DND-41 (cell line): ENCODE measurements around the gene AP3D1.

Experiments
- ATAC-seq: fragments of 200-7000 bp; cut with Tn5 transposase; 3 replicates; pipeline ENCODE4 v1.9.1; 2021; ENCODE audit warnings: low read depth; ENCODE audit not compliant: insufficient read depth
- DNase-seq: peaks from one replicate; pipeline ENCODE4 v3.0.0-alpha.2; 2020
- H2AFZ ChIP-seq: 2 replicates; pipeline ENCODE4 v1.6.0; 2012; ENCODE audit warnings: low read depth, low read length
- H3K27ac ChIP-seq: 2 replicates; pipeline ENCODE4 v1.5.1; 2012; ENCODE audit warnings: low read length, inconsistent platforms
- H3K27me3 ChIP-seq: fragments of 200-600 bp; sonication (generic); 2 replicates; pipeline ENCODE4 v1.6.0; 2012; ENCODE audit warnings: low read length, mild to moderate bottlenecking, inconsistent platforms; ENCODE audit not compliant: insufficient read depth, poor library complexity
- H3K36me3 ChIP-seq: 2 replicates; pipeline ENCODE4 v1.5.1; 2012; ENCODE audit warnings: low read length, inconsistent platforms; ENCODE audit not compliant: insufficient read depth
- H3K4me1 ChIP-seq: 2 replicates; pipeline ENCODE4 v1.5.1; 2012; ENCODE audit warnings: mild to moderate bottlenecking, low read length; ENCODE audit not compliant: insufficient read depth
- H3K4me2 ChIP-seq: 2 replicates; pipeline ENCODE4 v1.6.0; 2012; ENCODE audit warnings: mild to moderate bottlenecking, moderate library complexity, low read length, inconsistent platforms; ENCODE audit not compliant: insufficient read depth
- H3K4me3 ChIP-seq, 2 experiments: fragments of 200-600 bp in 1 of 2; shearing (Covaris generic) in 1 of 2; 2 replicates each; pipeline ENCODE4 v1.5.1; 2012 to 2016; ENCODE audit warnings: inconsistent platforms in 2 of 2, low read length in 2 of 2, mild to moderate bottlenecking in 2 of 2, low read depth in 1 of 2, moderate library complexity in 1 of 2
- H3K79me2 ChIP-seq: 2 replicates; pipeline ENCODE4 v1.6.0; 2012; ENCODE audit warnings: low read length, inconsistent platforms; ENCODE audit not compliant: insufficient read depth
- H3K9ac ChIP-seq: 2 replicates; pipeline ENCODE4 v1.6.0; 2012; ENCODE audit warnings: low read depth, mild to moderate bottlenecking, inconsistent platforms, low read length, moderate library complexity
- H3K9me3 ChIP-seq: 2 replicates; pipeline ENCODE4 v1.5.1; 2012; ENCODE audit warnings: low read length, moderate library complexity, mild to moderate bottlenecking, inconsistent platforms; ENCODE audit not compliant: insufficient read depth, severe bottlenecking
- H4K20me1 ChIP-seq: 2 replicates; pipeline ENCODE4 v1.6.0; 2012; ENCODE audit warnings: low read length; ENCODE audit not compliant: insufficient read depth
- CTCF ChIP-seq: IDR thresholded peaks from 2 replicates; pipeline ENCODE4 v1.5.1; 2012; ENCODE audit warnings: borderline replicate concordance, low read length, moderate library complexity, mild to moderate bottlenecking; ENCODE audit not compliant: poor library complexity, severe bottlenecking; ENCODE audit errors: extremely low read depth
- EZH2 ChIP-seq: IDR thresholded peaks from 3 replicates; pipeline ENCODE4 v1.6.1; 2012; ENCODE audit warnings: borderline replicate concordance, low read depth, mild to moderate bottlenecking, moderate library complexity, low read length, inconsistent platforms; ENCODE audit not compliant: severe bottlenecking

AP3D1 gene

GRCh38 chr19:2192862-2193261 lies 41.5 kb upstream of the AP3D1 start:
- DNase-seq = no peak
- Histone ChIP-seq H3K4me1 (no peaks in the 10 kb centered on the region), H3K9me3 (no peaks in the 10 kb centered on the region), H2AFZ (no peak overlapping the region), H3K79me2 (peaks cover 92% of the 10 kb centered on the region), H3K36me3 (peaks cover 97% of the 10 kb centered on the region), H3K4me2 (no peak overlapping the region), H4K20me1 (peaks cover 87% of the 10 kb centered on the region), H3K9ac (no peak overlapping the region), H3K27me3 (no peaks in the 10 kb centered on the region), H3K4me3 (no peak overlapping the region), H3K27ac (no peak overlapping the region)
- no peak for ATAC-seq
- TF ChIP-seq EZH2 (no peak), CTCF (no peak)

DNA sequence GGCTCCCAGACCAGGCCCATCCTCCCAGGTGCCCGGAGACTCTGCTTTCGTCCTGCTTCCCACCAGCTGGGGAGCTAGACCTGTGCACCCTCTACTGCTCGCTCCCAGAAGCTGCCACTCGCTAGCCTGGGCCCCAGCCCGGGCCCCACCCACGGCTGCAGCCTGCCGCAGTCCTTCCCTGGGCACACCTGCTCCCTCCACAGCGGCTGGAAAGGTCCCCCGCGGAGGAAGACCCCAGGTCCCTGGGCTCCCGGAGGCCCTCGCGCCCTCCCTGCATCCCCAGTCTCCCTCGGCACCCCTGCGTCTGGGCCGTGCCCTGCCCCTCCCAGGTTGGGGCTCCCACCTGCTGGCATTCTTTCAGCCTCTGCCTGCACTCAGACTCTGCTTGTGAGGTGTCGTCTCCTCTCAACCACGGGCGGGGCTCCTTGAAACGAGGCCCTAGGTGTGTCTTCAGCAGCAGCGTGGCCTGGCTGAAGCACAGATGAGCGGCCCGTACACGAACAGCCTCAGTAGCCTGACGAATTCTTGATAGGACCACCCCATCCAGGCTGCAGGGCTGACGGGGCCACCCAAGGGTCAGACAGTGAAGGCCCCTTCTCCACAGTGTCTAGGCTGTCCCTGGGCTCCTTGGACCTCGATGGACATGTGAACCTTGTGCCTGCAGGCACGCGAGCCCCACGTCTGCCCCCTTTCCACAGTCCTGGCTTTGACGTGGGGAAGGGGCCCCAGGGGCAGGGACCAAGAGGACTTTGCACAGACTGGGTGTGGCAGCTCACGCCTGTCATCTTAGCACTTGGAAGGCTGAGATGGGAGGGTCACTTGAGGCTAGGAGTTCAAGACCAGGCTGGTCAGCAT lies 40.3 kb upstream of the AP3D1 start:
- H2AFZ ChIP-seq = no peak overlapping the region
- no peak for DNase-seq
- H3K9me3 ChIP-seq = no peaks in the 10 kb centered on the region
- H3K27me3 ChIP-seq = no peaks in the 10 kb centered on the region
- no peak for ATAC-seq
- H4K20me1 ChIP-seq = peaks cover 84% of the 10 kb centered on the region
- TF ChIP-seq CTCF (no peak), EZH2 (no peak)
- peaks cover 91% of the 10 kb centered on the region for H3K79me2 ChIP-seq
- no peak overlapping the region for H3K4me2 ChIP-seq
- H3K36me3 ChIP-seq = peaks cover 95% of the 10 kb centered on the region
- no peaks in the 10 kb centered on the region for H3K4me1 ChIP-seq
- no peak overlapping the region for H3K27ac ChIP-seq
- H3K4me3 ChIP-seq = no peak overlapping the region
- no peak overlapping the region for H3K9ac ChIP-seq

DNA sequence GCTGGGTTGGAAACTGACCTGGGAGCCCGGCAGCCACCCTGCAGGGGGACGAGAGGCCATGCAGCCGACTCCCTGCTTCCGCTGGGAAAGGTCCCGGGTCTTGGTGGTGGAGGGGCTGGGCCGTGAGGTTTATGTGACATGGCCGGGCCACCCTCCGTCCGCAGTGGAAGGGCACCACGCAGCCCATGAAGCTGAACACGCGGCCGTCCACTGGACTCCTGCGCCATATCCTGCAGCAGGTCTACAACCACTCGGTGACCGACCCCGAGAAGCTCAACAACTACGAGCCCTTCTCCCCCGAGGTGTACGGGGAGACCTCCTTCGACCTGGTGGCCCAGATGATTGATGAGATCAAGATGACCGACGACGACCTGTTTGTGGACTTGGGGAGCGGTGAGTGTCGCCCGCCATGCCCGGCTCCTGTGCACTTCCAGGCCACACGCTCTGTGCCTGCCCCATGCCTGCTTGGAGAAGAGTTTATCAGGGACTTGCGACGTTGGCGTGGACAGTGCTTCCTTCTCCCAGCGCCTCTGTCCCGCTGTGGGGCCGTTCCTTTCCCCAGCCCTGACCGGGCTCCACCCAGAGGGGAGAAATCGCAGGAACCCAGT lies 39.6 kb upstream of the AP3D1 start:
- Histone ChIP-seq H3K36me3 (peaks cover 95% of the 10 kb centered on the region), H3K27me3 (no peaks in the 10 kb centered on the region), H2AFZ (no peak overlapping the region), H3K9ac (no peak overlapping the region), H3K79me2 (peaks cover 91% of the 10 kb centered on the region), H3K4me3 (no peak overlapping the region), H3K9me3 (no peaks in the 10 kb centered on the region), H3K27ac (no peak overlapping the region), H4K20me1 (peaks cover 84% of the 10 kb centered on the region), H3K4me1 (no peaks in the 10 kb centered on the region), H3K4me2 (no peak overlapping the region)
- DNase-seq (no peak), ATAC-seq (no peak)
- TF ChIP-seq CTCF (no peak), EZH2 (no peak)
